Superior temporal gyrus (tissue), 1 donor: ENCODE data around the gene IL4R.
"Not testable (repeated sequence)": the region's sequence is repeated elsewhere in the genome, so short reads cannot be mapped to it uniquely, and the experiment has no call there.

Source experiments
- DNase-seq: peaks from one replicate; pipeline ENCODE4 v3.0.0-alpha.2; 2016; ENCODE audit errors: extremely low spot score

The IL4R gene

GRCh38 chr16:27313422-27314160, at the start of gene IL4R:
Gene IL4R, plus strand, starts transcription at chr16:27313974. Its CDS starts 26,230 bp downstream, at chr16:27340204.
- DNase-seq = no peak

GRCh38 chr16:27264151-27264550, 49.6 kb upstream of the IL4R start:
- DNase-seq = no peak

- no peak for DNase-seq
Measured at GRCh38 chr16:27265982-27266381, 47.8 kb upstream of the IL4R start.

GRCh38 chr16:27267037-27267677, 46.6 kb upstream of the IL4R start:
- no peak for DNase-seq

- peak; percentile 98 for DNase-seq
Measured at GRCh38 chr16:27268376-27269299, 45.1 kb upstream of the IL4R start, which contains the start of gene NSMCE1. Gene NSMCE1, minus strand, starts transcription at chr16:27268772. Its CDS starts 11,202 bp downstream, at chr16:27257570.

- DNase-seq = no peak
Measured at GRCh38 chr16:27269300-27270150, 44.2 kb upstream of the IL4R start.

GRCh38 chr16:27270349-27270748, 43.4 kb upstream of the IL4R start:
- DNase-seq = no peak

- DNase-seq = no peak
Measured at GRCh38 chr16:27272076-27272475, 41.7 kb upstream of the IL4R start.

- not testable (repeated sequence) for DNase-seq
Measured at GRCh38 chr16:27272697-27273096, 41.1 kb upstream of the IL4R start.

GRCh38 chr16:27273330-27273669, 40.5 kb upstream of the IL4R start:
- DNase-seq = no peak

- DNase-seq = no peak
Measured at GRCh38 chr16:27273670-27274423, 39.9 kb upstream of the IL4R start.

- not testable (repeated sequence) for DNase-seq
Measured at GRCh38 chr16:27274424-27274874, 39.3 kb upstream of the IL4R start.

- no peak for DNase-seq
Measured at GRCh38 chr16:27275394-27275793, 38.4 kb upstream of the IL4R start.

- no peak for DNase-seq
Measured at GRCh38 chr16:27281243-27281642, 32.5 kb upstream of the IL4R start.

- peak; percentile 45 for DNase-seq
Measured at GRCh38 chr16:27284865-27285675, 28.7 kb upstream of the IL4R start.

GRCh38 chr16:27285676-27286196, 28.0 kb upstream of the IL4R start:
- DNase-seq = no peak

GRCh38 chr16:27286451-27286850, 27.3 kb upstream of the IL4R start:
- DNase-seq = no peak

- no peak for DNase-seq
Measured at GRCh38 chr16:27287051-27287811, 26.5 kb upstream of the IL4R start.

GRCh38 chr16:27287887-27288286, 25.9 kb upstream of the IL4R start:
- no peak for DNase-seq
